Caco-2 (cell line): ENCODE data around the gene LARP4B. TPM values are rescaled to one million over a fixed set of nuclear protein-coding genes. Genes with fewer than 3 reads are reported as not detected.
"Not testable (repeated sequence)": the region's sequence is repeated elsewhere in the genome, so short reads cannot be mapped to it uniquely, and the experiment has no call there.

Experiments
- BruUV-seq: library from RNA; stranded (reverse); fragments of 400-500 nt; replicated peaks from 2 replicates; lab custom pipeline; 2021; lab: Mats Ljungman, UMichigan
- CTCF ChIA-PET: fragments of 300-600 bp; sonication (Branson Sonifier 250); formaldehyde crosslinking; loops from one replicate; lab custom pipeline; 2022; ENCODE audit warnings: antibody characterized with exemption; lab: Charles Lee
- POLR2A ChIA-PET: fragments of 300-600 bp; sonication (Branson Sonifier 250); formaldehyde crosslinking; loops from one replicate; lab custom pipeline; 2022; ENCODE audit warnings: antibody characterized with exemption; lab: Charles Lee
- DNase-seq, 2 experiments: peaks; one replicate each; pipeline versions ENCODE4 v3.0.0 to v3.0.0-alpha.2; 2020 to 2022
- H3K27me3 ChIP-seq: replicated peaks from 2 replicates; pipeline ENCODE4 v1.6.0; 2011; ENCODE audit warnings: low read length; ENCODE audit not compliant: control insufficient read depth, insufficient read depth
- H3K36me3 ChIP-seq: 2 replicates; pipeline ENCODE4 v1.5.1; 2011; ENCODE audit warnings: low read length; ENCODE audit not compliant: control insufficient read depth, insufficient read depth
- H3K4me1 ChIP-seq: fragments of 250-450 bp; sonication (Bioruptor Pico); 2 replicates; pipeline ENCODE4 v1.5.1; 2020; ENCODE audit warnings: mild to moderate bottlenecking
- H3K4me3 ChIP-seq: 2 replicates; pipeline ENCODE4 v1.5.1; 2011; ENCODE audit warnings: low read depth, mild to moderate bottlenecking, control low read depth, low read length
- H3K9me3 ChIP-seq: fragments of 250-450 bp; sonication (Bioruptor Pico); 2 replicates; pipeline ENCODE4 v1.5.1; 2020; ENCODE audit warnings: mild to moderate bottlenecking, moderate library complexity
- H3K27ac Mint-ChIP-seq: one replicate; pipeline ENCODE4 v1.8.0; 2022; ENCODE audit warnings: mixed read lengths; ENCODE audit not compliant: unreplicated experiment
- H3K27me3 Mint-ChIP-seq: one replicate; pipeline ENCODE4 v1.8.0; 2022; ENCODE audit warnings: mixed read lengths; ENCODE audit not compliant: insufficient read depth, unreplicated experiment
- H3K36me3 Mint-ChIP-seq: one replicate; pipeline ENCODE4 v1.8.0; 2022; ENCODE audit warnings: mild to moderate bottlenecking, mixed read lengths; ENCODE audit not compliant: insufficient read depth, unreplicated experiment
- H3K4me1 Mint-ChIP-seq: one replicate; pipeline ENCODE4 v1.8.0; 2022; ENCODE audit warnings: low read depth, mixed read lengths; ENCODE audit not compliant: unreplicated experiment
- H3K4me3 Mint-ChIP-seq: one replicate; pipeline ENCODE4 v1.8.0; 2022; ENCODE audit warnings: mild to moderate bottlenecking, moderate library complexity, mixed read lengths; ENCODE audit not compliant: unreplicated experiment
- H3K9me3 Mint-ChIP-seq: one replicate; pipeline ENCODE4 v1.8.0; 2022; ENCODE audit warnings: mixed read lengths; ENCODE audit not compliant: unreplicated experiment
- CTCF ChIP-seq, 2 experiments: fragments of 200-600 bp in 1 of 2; IDR thresholded peaks; 1 replicate in 1 of 2; 2 replicates in 1 of 2; pipeline versions ENCODE4 v1.5.1 to v1.8.0; 2011 to 2022; ENCODE audit warnings: antibody characterized with exemption in 1 of 2, control low read depth in 1 of 2, inconsistent platforms in 1 of 2, low read depth in 1 of 2, low read length in 1 of 2, mild to moderate bottlenecking in 1 of 2, moderate library complexity in 1 of 2; ENCODE audit not compliant: insufficient read depth in 1 of 2, severe bottlenecking in 1 of 2, unreplicated experiment in 1 of 2
- intact Hi-C: fragments of 100-400 bp; cut with micrococcal nuclease; formaldehyde crosslinking; loops from one replicate; pipeline ENCODE4 v1.10.0; 2022; ENCODE audit not compliant: unreplicated experiment
- total RNA-seq: library from RNA; stranded (reverse); gene quantifications from 2 replicates; pipeline ENCODE4 v1.2.3, GENCODE V29; 2022

The LARP4B gene
- total RNA-seq, 1 experiment from 2014 or later, result 235 TPM

DNA sequence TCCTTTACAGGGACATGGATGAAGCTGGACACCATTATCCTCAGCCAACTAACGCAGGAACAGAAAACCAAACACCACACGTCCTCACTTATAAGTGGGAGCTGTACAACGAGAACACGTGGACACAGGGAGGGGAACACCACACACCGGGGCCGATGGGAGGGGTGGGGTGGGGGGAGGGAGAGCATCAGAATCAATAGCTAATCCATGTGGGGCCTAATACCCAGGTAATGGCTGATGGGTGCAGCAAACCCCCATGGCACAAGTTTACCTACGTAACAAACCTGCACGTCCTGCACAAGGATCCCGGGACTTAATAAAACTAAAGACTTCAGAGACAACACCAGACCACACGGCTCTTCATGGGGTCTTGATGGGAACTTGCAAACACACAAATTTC, 159.9 kb downstream of the LARP4B start:
- BruUV-seq, result no TSS peak
- H3K9me3 ChIP-seq, result peaks cover 31% of the 10 kb centered on the region
- Mint-ChIP-seq H3K27ac (no peak overlapping the region), H3K4me1 (no peaks in the 10 kb centered on the region), H3K36me3 (no peaks in the 10 kb centered on the region), H3K9me3 (peaks cover 16% of the 10 kb centered on the region), H3K4me3 (no peak overlapping the region), H3K27me3 (no peaks in the 10 kb centered on the region)
- no peak overlapping the region for H3K4me3 ChIP-seq
- no peak for DNase-seq
- no peaks in the 10 kb centered on the region for H3K27me3 ChIP-seq
- H3K4me1 ChIP-seq, result no peaks in the 10 kb centered on the region
- intact Hi-C loops, result no loop called here
- no peak for TF ChIP-seq CTCF (IDR thresholded peaks at IDR 0.05; ENCODE audit: insufficient read depth in 1 of 2, low read depth in 1 of 2, low read length in 1 of 2, severe bottlenecking in 1 of 2, unreplicated experiment in 1 of 2)
- ChIA-PET POLR2A (no interaction called here), CTCF (interaction anchor here (0.6 to 1.1 kb wide), 2 partner anchors 17 to 224 kb away, joined by 5 to 7 read pairs; no protein-coding TSS in a partner anchor)
- H3K36me3 ChIP-seq, result no peaks in the 10 kb centered on the region

GRCh38 chr10:770975-771374, 160.5 kb downstream of the LARP4B start:
- POLR2A ChIA-PET, result no interaction called here
- CTCF ChIA-PET, result interaction anchor here (0.6 to 1.1 kb wide), 2 partner anchors 18 to 223 kb away, joined by 5 to 7 read pairs; no protein-coding TSS in a partner anchor
- BruUV-seq, result no TSS peak

GRCh38 chr10:770048-770712, 161.3 kb downstream of the LARP4B start:
- POLR2A ChIA-PET, CTCF ChIA-PET, H3K4me1 ChIP-seq, intact Hi-C loops, H3K4me3 Mint-ChIP-seq, H3K36me3 Mint-ChIP-seq, BruUV-seq, H3K36me3 ChIP-seq, H3K27me3 ChIP-seq, DNase-seq, H3K27me3 Mint-ChIP-seq, H3K4me1 Mint-ChIP-seq, H3K4me3 ChIP-seq, H3K27ac Mint-ChIP-seq: not testable (repeated sequence)
- peaks cover 21% of the 10 kb centered on the region for H3K9me3 Mint-ChIP-seq
- peaks cover 31% of the 10 kb centered on the region for H3K9me3 ChIP-seq

More at GRCh38 chr10:770975-771374, 160.5 kb downstream of the LARP4B start:
- Mint-ChIP-seq H3K27me3 (no peaks in the 10 kb centered on the region), H3K4me3 (no peak overlapping the region), H3K27ac (no peak overlapping the region), H3K9me3 (peaks cover 16% of the 10 kb centered on the region), H3K36me3 (no peaks in the 10 kb centered on the region), H3K4me1 (no peaks in the 10 kb centered on the region)
- no peak for TF ChIP-seq CTCF (IDR thresholded peaks at IDR 0.05; ENCODE audit: insufficient read depth in 1 of 2, low read depth in 1 of 2, low read length in 1 of 2, severe bottlenecking in 1 of 2, unreplicated experiment in 1 of 2)
- H3K4me1 ChIP-seq, result no peaks in the 10 kb centered on the region
- no peaks in the 10 kb centered on the region for H3K27me3 ChIP-seq
- H3K9me3 ChIP-seq, result peaks cover 31% of the 10 kb centered on the region
- no peak overlapping the region for H3K4me3 ChIP-seq
- no peak for DNase-seq
- intact Hi-C loops, result no loop called here
- H3K36me3 ChIP-seq, result no peaks in the 10 kb centered on the region
